GM19238 (cell line): ENCODE measurements around the gene TBC1D3B.
"Not testable (repeated sequence)": the region's sequence is repeated elsewhere in the genome, so short reads cannot be mapped to it uniquely, and the experiment has no call there.

Experiments
- DNase-seq: peaks from one replicate; pipeline ENCODE4 v3.0.0; 2011; ENCODE audit warnings: low spot score; ENCODE audit not compliant: insufficient read length

The TBC1D3B gene

GRCh38 chr17:36201102-36201501, 24.7 kb upstream of the TBC1D3B start:
- DNase-seq: not testable (repeated sequence)

GRCh38 chr17:36198831-36199465, 22.5 kb upstream of the TBC1D3B start:
- DNase-seq: no peak

GRCh38 chr17:36197387-36197703, 20.9 kb upstream of the TBC1D3B start:
- DNase-seq: no peak

- DNase-seq: no peak
Observed at GRCh38 chr17:36196131-36196486, 19.7 kb upstream of the TBC1D3B start.

GRCh38 chr17:36195434-36196130, 19.1 kb upstream of the TBC1D3B start:
- DNase-seq: no peak

GRCh38 chr17:36194832-36195433, 18.5 kb upstream of the TBC1D3B start:
- DNase-seq: not testable (repeated sequence)

GRCh38 chr17:36194147-36194831, 17.9 kb upstream of the TBC1D3B start:
- not testable (repeated sequence) for DNase-seq

- no peak for DNase-seq
Observed at GRCh38 chr17:36193216-36193775, 16.9 kb upstream of the TBC1D3B start.

GRCh38 chr17:36190549-36191330, 14.3 kb upstream of the TBC1D3B start:
- not testable (repeated sequence) for DNase-seq

- DNase-seq: not testable (repeated sequence)
Observed at GRCh38 chr17:36189993-36190392, 13.6 kb upstream of the TBC1D3B start.

GRCh38 chr17:36188891-36189306, 12.5 kb upstream of the TBC1D3B start:
- DNase-seq: no peak

GRCh38 chr17:36187943-36188665, 11.7 kb upstream of the TBC1D3B start:
- not testable (repeated sequence) for DNase-seq

- DNase-seq: not testable (repeated sequence)
Observed at GRCh38 chr17:36186810-36187763, 10.7 kb upstream of the TBC1D3B start.

GRCh38 chr17:36185416-36185815, 9.0 kb upstream of the TBC1D3B start:
- no peak for DNase-seq

GRCh38 chr17:36184023-36184765, 7.8 kb upstream of the TBC1D3B start:
- DNase-seq: no peak

- DNase-seq: peak; percentile 81
Observed at GRCh38 chr17:36183001-36183971, 6.8 kb upstream of the TBC1D3B start.
